HG03066 (cell line): ENCODE measurements around the gene TMEM184A.

Experiments used
- ATAC-seq: cut with Tn5 transposase; IDR thresholded peaks from one replicate; pipeline ENCODE4 v1.9.1; 2021; ENCODE audit warnings: low read depth; ENCODE audit not compliant: unreplicated experiment

The TMEM184A gene

GRCh38 chr7:1492640-1493039 lies 63.4 kb downstream of the TMEM184A start:
- no peak for ATAC-seq
